ENCODE data around the gene FAHD2B. TPM values are rescaled to one million over a fixed set of nuclear protein-coding genes. Genes with fewer than 3 reads are reported as not detected.
"Not testable (repeated sequence)": the region's sequence is repeated elsewhere in the genome, so short reads cannot be mapped to it uniquely, and the experiment has no call there.

The FAHD2B gene
- total RNA-seq, 2 donors from 2014 or later = 20.8 to 22.9 TPM

DNA sequence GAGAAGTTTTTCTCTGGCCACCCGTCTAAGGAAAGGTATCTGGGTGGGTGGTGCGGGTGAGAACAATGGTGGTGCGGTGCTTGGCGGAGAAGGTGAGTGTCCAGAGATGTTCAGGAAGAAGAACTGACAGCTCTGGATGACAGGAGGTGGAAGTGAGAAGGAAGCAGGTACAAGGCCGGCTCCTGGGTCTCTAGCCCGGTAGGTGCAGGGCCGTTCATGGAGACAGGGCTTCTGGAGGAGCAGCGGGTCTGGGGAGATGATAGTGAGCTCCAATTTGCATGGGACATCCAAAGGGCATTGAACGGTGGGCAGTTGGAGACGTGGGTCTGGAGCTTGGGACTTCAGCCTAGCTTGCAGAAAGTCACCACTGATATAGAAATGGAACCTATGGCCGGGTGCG lies 979 bp upstream of the FAHD2B start:
- peak overlapping the region; percentile 66 to 67 for H3K27ac ChIP-seq
- no peaks in the 10 kb centered on the region for H3K36me3 ChIP-seq
- peak overlapping the region in 1 of 2 donors; percentile 50 for H3K4me3 ChIP-seq
- peaks cover 0 to 9% of the 10 kb centered on the region in 2 donors for H3K4me1 ChIP-seq
- H3K27me3 ChIP-seq = no peaks in the 10 kb centered on the region
- no peak for DNase-seq (ENCODE audit: low spot score)
- H3K9me3 ChIP-seq = no peaks in the 10 kb centered on the region
- TF ChIP-seq, protein P1, sequence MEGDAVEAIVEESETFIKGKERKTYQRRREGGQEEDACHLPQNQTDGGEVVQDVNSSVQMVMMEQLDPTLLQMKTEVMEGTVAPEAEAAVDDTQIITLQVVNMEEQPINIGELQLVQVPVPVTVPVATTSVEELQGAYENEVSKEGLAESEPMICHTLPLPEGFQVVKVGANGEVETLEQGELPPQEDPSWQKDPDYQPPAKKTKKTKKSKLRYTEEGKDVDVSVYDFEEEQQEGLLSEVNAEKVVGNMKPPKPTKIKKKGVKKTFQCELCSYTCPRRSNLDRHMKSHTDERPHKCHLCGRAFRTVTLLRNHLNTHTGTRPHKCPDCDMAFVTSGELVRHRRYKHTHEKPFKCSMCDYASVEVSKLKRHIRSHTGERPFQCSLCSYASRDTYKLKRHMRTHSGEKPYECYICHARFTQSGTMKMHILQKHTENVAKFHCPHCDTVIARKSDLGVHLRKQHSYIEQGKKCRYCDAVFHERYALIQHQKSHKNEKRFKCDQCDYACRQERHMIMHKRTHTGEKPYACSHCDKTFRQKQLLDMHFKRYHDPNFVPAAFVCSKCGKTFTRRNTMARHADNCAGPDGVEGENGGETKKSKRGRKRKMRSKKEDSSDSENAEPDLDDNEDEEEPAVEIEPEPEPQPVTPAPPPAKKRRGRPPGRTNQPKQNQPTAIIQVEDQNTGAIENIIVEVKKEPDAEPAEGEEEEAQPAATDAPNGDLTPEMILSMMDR (IDR thresholded peaks at IDR 0.05) = no peak

DNA sequence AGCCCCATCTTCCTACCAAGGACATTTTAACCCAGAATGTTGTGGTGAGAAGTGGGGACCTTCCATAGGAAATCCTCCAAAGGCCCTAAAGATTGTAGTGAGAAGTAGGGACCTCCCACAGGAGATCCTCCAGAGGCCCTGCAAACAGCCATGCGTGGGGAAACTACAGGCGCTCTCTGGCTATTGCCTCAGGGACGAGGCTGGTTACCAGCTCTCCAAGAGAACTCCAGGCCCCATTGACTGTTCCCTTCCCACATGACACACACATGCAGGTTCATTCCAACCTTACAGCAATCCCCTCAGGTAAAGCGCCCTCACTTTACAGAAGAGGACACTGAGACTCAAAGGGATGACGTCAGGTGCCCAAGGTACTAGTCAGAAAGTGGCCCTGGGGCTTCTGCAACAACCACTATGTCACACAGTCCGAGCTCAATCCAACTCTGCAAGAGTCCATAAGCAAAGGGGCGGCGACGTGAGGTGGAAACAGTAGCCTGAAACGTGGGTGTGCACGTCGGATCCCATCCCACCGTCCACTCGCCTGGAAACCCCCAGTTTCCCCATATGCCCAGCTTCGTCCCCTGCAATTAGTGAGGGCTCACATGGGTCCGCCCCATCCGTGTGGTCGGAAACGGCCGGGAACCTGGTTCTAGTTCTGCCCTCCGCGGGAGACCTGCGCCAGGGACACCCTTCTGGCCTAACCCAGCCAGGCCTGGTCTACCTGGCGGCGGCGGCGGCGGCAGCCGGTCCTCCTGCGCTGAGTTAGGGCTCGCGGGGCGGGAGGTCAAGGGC lies 505 bp downstream of the FAHD2B start:
- H3K36me3 ChIP-seq; DNase-seq (ENCODE audit: low spot score); H3K9me3 ChIP-seq; H3K27ac ChIP-seq; H3K4me1 ChIP-seq; H3K27me3 ChIP-seq: not testable (repeated sequence)
- peak overlapping the region in 1 of 2 donors; percentile 50 for H3K4me3 ChIP-seq

DNA sequence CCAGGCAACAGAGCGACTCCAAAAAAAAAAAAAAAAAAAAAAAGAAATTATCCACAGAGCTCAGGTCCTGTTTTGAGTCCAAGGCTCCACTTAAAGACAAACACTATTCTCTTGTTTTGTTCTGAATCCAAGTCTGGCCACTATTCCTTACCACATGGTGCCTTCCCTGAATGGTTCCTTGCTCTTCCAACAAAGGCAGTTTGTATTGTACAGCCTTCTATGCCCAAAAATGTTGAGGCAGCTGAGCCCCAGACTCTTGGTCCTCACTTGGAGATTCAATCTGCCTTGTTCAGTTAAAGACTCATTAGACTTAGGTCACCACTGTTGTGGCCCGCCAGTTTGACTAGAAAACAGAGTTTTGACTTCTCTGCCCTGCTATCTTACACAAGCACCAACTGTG lies 1.7 kb downstream of the FAHD2B start:
- H3K9me3 ChIP-seq; H3K27ac ChIP-seq; H3K4me3 ChIP-seq; H3K27me3 ChIP-seq; DNase-seq (ENCODE audit: low spot score); H3K4me1 ChIP-seq; H3K36me3 ChIP-seq: not testable (repeated sequence)

DNA sequence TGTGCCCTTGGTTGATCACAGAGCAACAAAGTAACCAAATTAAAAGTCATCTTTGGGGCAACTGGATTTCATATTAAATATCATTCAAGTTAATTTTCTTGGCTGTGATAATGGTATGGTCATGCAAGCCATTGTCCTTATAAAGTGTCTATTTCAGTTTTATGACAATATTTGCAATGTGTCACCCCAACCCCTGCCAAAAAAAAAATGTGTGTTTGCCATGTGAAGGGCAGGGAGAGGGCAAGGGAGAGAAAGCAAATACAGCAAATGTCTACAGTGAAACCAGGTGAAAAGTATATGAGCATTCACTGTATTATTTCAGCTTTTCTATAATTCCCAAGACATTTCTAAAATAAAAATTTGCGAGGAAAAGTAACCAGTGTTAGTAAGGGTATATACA lies 6.0 kb downstream of the FAHD2B start:
- H3K27me3 ChIP-seq; H3K27ac ChIP-seq; DNase-seq (ENCODE audit: low spot score); H3K4me3 ChIP-seq; H3K9me3 ChIP-seq; H3K4me1 ChIP-seq; H3K36me3 ChIP-seq: not testable (repeated sequence)

DNA sequence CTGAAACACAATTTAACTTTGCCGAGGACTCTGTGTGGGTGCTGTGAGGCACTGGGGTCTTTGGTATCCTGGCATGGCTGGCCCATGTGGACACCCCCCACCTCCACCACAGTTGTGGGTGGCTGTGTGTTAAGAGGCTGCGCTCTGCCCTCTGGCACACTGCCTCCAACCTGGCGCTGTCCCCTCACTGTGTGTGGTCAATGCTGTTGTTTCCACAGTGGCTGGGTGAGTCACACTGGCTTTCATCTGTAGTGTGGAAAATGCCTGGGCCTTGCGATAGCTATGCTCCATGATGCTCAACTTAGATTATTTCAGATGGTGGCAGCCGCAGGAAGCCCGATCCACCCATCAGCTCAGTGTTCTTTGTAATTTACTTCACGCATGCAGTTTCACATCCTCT lies 9.6 kb downstream of the FAHD2B start:
- not testable (repeated sequence) for H3K27me3 ChIP-seq; H3K9me3 ChIP-seq; DNase-seq (ENCODE audit: low spot score); H3K36me3 ChIP-seq; H3K4me1 ChIP-seq; H3K4me3 ChIP-seq; H3K27ac ChIP-seq

DNA sequence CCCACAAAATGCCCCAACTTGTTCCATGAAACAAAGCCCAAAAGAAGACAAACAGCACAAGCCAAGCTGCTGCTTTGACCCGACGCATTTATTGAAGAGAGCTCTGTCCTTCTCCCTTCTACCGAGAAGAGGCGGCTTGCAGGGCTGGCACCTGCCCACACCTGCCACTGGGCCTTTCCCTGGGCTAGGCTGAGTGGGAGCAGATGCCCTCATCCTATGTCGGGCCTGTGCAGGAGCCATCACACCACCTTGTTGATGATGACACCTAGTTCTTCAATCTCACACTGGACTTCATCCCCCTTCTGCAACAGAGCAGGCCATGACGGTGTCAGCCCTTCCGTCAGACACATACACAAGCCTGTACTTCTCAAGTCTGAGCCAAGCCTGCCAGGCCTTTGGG lies 11.2 kb downstream of the FAHD2B start:
- not testable (repeated sequence) for H3K36me3 ChIP-seq; H3K4me3 ChIP-seq; H3K4me1 ChIP-seq; H3K27ac ChIP-seq; H3K9me3 ChIP-seq; DNase-seq (ENCODE audit: low spot score); H3K27me3 ChIP-seq

DNA sequence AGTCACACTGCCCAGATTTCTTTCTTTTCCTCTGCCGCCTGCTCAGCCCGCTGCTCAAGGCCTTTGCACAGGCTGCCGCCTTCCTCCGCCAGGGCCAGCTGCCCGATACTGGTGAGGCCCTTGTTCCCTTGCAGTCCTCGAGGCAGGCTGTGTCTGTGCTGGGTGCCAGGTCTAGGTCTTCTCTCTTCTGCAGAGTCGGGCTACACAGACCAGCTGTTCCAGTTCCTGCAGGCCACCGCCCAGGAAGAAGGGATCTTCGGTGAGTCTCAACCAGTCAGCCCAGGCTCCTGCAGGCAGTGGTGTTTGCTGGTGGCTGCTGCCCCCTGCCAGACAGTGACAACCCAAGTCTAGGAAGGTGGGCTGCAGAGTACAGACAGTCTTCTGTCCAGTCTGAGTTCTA lies 12.5 kb downstream of the FAHD2B start:
- DNase-seq (ENCODE audit: low spot score); H3K27me3 ChIP-seq: not testable (repeated sequence)

DNA sequence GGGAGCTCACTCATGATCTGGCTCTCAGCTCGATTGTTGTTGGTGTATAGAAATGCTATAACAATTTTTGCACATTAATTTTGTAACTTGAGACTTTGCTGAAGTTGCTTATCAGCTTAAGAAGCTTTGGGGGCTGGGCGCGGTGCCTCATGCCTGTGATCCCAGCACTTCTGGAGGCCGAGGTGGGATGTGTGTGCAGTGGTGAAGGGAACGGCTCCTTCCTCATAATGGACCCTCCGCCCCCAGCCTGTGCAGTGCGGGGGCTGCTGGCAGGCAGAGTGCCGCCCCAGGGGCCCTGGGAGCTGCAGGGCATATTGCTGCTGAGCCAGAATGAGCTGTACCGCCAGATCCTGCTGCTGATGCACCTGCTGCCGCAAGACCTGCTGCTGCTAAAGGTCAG lies 13.8 kb downstream of the FAHD2B start:
- H3K36me3 ChIP-seq; H3K4me1 ChIP-seq; H3K4me3 ChIP-seq; H3K9me3 ChIP-seq; H3K27me3 ChIP-seq; H3K27ac ChIP-seq; DNase-seq (ENCODE audit: low spot score): not testable (repeated sequence)

More for the DNA sequence above, 12.5 kb downstream of the FAHD2B start:
- not testable (repeated sequence) for H3K27ac ChIP-seq, H3K4me1 ChIP-seq, H3K36me3 ChIP-seq, H3K9me3 ChIP-seq, H3K4me3 ChIP-seq

DNA sequence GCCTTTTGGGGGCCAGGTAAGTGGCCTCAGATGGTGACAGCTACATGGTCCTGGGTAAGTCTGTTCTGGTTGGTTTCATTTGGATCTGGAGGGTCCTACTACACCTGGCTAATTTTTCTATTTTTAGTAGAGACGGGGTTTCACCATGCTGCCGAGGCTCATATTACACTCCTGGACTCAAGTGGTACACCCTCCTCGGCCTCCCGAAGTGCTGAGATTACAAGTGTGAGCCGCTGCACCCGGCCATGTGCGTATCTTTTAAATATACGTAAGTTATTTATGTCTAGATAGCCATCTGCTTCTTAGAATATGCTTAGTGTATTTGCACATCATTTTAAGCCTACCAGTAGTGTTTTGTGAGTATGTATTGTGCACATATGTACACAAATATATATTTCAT lies 17.5 kb downstream of the FAHD2B start:
- DNase-seq (ENCODE audit: low spot score); H3K4me1 ChIP-seq; H3K36me3 ChIP-seq; H3K27me3 ChIP-seq; H3K4me3 ChIP-seq; H3K27ac ChIP-seq; H3K9me3 ChIP-seq: not testable (repeated sequence)

DNA sequence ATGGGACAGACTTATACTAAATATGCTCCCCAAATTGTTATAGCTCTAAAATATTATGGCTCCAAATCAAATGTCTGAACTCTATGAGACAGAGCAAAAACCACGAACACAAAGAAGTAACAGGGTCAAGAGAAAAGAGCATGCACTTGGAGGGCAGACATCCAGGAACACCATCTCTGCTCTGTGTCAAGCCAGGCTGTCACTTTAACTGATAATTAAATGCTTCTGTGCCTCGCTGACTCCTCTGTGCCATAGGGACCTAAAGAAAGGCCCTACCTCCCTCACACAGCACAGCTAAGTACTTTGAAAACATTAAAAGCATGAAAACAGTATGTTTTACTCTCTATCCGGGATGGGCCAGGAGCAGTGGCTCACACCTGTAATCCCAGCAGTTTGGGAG lies 23.8 kb downstream of the FAHD2B start:
- not testable (repeated sequence) for H3K4me3 ChIP-seq; H3K27me3 ChIP-seq; H3K27ac ChIP-seq; DNase-seq (ENCODE audit: low spot score); H3K36me3 ChIP-seq; H3K9me3 ChIP-seq; H3K4me1 ChIP-seq

DNA sequence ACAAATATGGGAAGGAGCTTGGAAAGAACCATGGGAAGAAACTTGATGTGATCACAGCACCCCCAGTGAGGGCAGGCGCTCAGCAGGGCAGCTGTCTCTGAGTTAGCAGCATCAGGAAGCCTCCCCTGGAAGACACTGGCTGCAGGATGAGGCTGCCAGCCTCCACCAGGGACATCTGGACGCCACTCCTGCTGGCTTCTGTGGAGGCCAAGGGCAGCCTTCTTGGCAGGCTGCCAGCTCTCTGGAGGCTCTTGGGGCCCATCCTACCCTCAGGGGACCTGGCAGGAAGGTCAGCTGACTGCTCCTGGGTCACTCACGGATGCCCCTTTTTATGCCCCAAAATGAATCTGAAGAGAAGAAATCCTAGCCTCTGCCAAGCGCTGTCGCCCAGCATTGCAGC lies 26.0 kb downstream of the FAHD2B start:
- H3K27me3 ChIP-seq; DNase-seq (ENCODE audit: low spot score); H3K36me3 ChIP-seq; H3K4me3 ChIP-seq; H3K9me3 ChIP-seq; H3K27ac ChIP-seq; H3K4me1 ChIP-seq: not testable (repeated sequence)
